Measurements from ENCODE around the gene ZNF292.

Gene ZNF292

GRCh38 chr6:87146363-87146762, 9.0 kb upstream of the ZNF292 start:
- peak; percentile 47 for DNase-seq (ENCODE audit: low read depth)
- H3K4me3 ChIP-seq (ENCODE audit: low read depth, low read length) = peak overlapping the region; percentile 45
- no peak for TF ChIP-seq CTCF (IDR thresholded peaks at IDR 0.05; ENCODE audit: insufficient read depth, low read depth, low read length, missing control alignments)

- no peak for DNase-seq (ENCODE audit: low read depth)
- TF ChIP-seq CTCF (IDR thresholded peaks at IDR 0.05; ENCODE audit: insufficient read depth, low read depth, low read length, missing control alignments) = no peak
- H3K4me3 ChIP-seq (ENCODE audit: low read depth, low read length) = no peak overlapping the region
Measured at GRCh38 chr6:87150406-87150805, 5.0 kb upstream of the ZNF292 start.

GRCh38 chr6:87151471-87151780, 3.9 kb upstream of the ZNF292 start:
- no peak for TF ChIP-seq CTCF (IDR thresholded peaks at IDR 0.05; ENCODE audit: insufficient read depth, low read depth, low read length, missing control alignments)
- no peak for DNase-seq (ENCODE audit: low read depth)
- H3K4me3 ChIP-seq (ENCODE audit: low read depth, low read length) = peak overlapping the region; percentile 88

GRCh38 chr6:87151781-87152525, 3.4 kb upstream of the ZNF292 start:
- no peak for TF ChIP-seq CTCF (IDR thresholded peaks at IDR 0.05; ENCODE audit: insufficient read depth, low read depth, low read length, missing control alignments)
- peak; percentile 86 for DNase-seq (ENCODE audit: low read depth)
- H3K4me3 ChIP-seq (ENCODE audit: low read depth, low read length) = peak overlapping the region; percentile 88

GRCh38 chr6:87152526-87152955, 2.8 kb upstream of the ZNF292 start:
- peak overlapping the region; percentile 88 for H3K4me3 ChIP-seq (ENCODE audit: low read depth, low read length)
- peak; percentile 50 for DNase-seq (ENCODE audit: low read depth)

GRCh38 chr6:87154641-87154992, 748 bp upstream of the ZNF292 start:
- no peak for DNase-seq (ENCODE audit: low read depth)
- no peak for TF ChIP-seq CTCF (IDR thresholded peaks at IDR 0.05; ENCODE audit: insufficient read depth, low read depth, low read length, missing control alignments)
- peak overlapping the region; percentile 88 for H3K4me3 ChIP-seq (ENCODE audit: low read depth, low read length)

More at GRCh38 chr6:87152526-87152955, 2.8 kb upstream of the ZNF292 start:
- no peak for TF ChIP-seq CTCF (IDR thresholded peaks at IDR 0.05; ENCODE audit: insufficient read depth, low read depth, low read length, missing control alignments)

Measured in GM12865 (cell line).